ENCODE data around the gene ECEL1.

Gene ECEL1

DNA sequence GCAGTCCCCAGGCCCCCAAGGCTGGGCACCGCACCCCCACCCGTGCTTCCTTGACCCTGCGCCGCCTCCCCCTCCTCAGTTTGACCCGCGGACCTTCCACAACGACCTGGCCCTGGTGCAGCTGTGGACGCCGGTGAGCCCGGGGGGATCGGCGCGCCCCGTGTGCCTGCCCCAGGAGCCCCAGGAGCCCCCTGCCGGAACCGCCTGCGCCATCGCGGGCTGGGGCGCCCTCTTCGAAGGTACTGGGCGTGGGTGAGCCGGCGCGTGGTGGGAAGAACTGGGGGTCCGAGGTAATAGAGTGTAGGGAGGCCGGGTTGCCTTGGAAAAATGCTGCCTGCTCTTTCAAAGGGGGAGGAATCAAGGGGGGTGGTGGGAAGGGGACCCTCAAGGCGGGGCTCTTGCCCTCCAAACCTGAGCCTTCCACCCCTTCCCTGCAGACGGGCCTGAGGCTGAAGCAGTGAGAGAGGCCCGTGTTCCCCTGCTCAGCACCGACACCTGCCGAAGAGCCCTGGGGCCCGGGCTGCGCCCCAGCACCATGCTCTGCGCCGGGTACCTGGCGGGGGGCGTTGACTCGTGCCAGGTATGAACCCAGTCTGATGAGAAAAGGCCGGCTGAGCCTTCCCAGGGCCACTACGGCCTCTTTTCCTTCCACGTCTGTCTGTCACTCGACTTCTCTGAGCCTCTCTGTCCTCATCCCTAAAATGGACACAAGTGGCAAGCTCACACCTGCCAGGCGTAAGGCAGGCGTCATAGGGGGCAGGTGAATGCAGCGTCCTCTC is 35.2 kb upstream of the ECEL1 start:
- DNase-seq = no peak

- peak; percentile 13 for DNase-seq
Observed at GRCh38 chr2:232521959-232522622, 34.5 kb upstream of the ECEL1 start.

DNA sequence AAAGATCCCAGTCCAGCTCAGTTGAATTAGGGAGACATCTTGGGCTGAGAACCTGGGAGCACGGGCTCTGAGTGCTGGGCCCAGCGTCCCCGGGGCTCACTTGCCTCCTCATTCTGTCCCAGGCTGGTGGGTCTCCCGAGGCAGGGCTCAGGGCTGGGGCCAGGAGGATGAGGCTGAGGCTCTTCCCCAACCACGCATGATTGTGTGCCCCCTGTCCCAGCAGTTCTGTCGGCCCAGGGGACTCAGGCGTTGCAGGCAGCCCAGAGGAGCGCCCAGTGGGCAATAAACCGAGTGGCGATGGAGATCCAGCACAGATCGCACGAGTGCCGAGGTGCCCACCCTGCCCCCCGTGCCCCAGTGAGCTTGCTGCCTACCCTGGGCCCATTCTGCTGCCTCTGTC is 33.5 kb upstream of the ECEL1 start:
- DNase-seq = no peak

DNA sequence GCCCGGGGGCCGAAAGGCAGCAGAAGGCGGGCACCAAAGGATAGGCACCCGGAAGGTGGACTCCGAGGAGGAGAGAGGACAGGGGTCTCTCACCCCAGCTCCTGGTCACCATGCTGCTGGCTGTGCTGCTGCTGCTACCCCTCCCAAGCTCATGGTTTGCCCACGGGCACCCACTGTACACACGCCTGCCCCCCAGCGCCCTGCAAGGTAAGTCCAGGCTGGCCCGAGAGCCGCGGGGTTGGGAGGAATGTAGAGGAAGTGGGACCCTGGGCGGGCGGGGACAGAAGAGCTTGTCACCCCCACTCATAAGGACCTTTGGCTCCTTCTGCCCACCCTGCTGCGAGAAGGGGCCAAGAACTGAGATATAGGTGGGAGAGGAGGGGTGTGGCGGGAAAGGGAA is 32.9 kb upstream of the ECEL1 start:
- no peak for DNase-seq

DNA sequence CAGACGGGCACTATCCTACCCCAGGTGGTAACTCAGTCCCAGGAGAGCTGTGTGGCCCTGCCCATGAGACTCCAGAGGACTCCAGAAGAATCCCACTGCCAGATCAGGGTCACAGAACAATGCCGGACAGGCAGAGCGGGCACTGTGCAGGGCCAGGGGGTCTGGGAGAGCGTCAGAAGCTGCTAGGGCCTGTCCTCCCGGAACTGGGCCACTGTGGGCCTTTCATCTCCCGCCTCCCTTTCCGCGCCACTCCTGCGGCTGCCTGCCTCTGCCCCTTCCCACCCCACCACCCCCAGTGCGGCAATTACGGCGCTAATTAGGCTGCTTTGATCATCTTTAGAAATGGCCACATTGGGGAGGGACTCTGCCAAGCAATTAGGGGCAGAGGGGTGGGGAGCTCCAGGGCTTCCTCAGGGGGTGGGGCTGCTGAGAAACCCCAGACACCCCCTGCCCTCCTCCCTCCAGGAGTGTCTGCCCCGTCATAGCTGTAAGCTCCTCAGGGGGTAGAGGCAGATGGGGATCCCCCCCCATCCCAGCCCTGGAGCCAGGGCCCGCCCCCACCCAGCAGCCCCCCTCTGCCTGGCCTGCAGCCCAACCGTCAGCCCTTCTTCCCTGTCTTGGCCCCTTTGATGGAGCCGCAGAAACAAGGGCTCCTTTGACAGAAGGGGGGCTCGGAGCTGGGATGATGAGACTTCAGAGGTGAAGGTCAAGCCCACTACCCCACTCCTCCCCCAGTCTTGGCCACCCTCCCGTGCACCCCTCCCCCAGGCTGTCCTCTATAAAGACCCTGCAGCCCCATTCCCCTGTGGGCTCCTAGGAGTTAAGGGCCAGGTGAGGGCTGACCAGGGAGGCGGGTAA is 32.2 kb upstream of the ECEL1 start, which contains the start of gene PRSS56:
Gene PRSS56, plus strand, starts transcription at position 808 of the 858 bp plus-strand sequence. CDS start 211 bp downstream, outside the sequence.
- DNase-seq = no peak

GRCh38 chr2:232518844-232519243 is 31.2 kb upstream of the ECEL1 start:
- DNase-seq = no peak

DNA sequence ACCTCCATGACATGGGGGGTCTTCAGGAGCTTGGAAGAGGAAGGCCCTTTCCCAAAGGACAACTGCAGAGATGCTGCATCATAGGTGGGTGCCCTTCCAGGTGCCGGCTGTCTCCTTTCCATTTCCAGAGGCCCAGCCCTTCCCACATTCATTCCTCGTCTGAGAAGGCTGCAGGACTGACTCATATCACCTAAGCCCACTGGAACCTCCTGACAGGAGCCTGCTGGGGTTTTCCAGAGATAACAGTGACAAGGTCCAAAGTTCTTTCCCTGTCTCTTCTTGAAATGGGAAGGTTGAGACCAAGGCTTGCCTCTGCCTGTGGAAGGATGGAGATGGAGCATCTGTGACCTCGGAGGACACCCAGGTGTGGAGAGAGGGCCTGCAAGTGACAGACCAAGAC is 28.9 kb upstream of the ECEL1 start:
- no peak for DNase-seq

DNA sequence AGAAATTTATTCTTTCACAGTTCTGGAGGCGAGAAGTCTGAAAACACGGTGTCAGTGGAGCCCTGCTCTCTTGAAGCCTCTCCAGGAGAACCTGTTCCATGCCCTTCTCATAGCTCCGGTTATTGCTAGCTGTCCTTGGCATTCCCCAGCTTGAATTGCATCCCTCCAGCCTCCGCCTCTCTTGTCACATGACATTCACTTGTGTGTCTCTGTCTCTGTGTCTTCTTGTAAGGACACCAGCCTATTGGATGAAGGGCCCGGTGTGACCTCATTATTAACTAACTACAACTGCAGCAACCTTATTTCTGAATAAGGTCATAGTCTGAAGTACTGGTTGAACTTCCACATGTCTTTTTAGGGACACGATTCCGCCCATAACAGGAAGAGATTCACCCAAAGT is 28.0 kb upstream of the ECEL1 start:
- DNase-seq = no peak

DNA sequence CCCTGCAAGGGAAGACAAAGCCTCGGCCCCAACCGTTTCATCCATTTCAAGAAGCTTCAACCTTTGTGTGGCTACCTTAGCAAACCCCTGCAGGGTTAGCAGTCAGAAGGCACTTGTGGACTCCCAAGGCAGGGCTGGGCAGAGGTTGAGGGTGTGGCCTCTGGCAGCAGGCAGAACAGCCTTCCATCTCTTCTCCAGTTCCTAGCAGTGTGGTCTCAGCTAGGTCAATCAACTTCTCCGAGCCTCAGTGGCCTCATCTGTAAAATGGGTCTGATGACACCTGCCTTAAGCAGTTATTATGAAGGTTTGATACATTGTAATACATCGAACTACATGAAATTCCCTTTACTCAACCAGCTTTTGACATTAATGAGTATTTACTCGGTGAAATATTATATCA is 25.7 kb upstream of the ECEL1 start:
- DNase-seq = no peak

- DNase-seq = no peak
Observed at GRCh38 chr2:232512602-232513001, 25.0 kb upstream of the ECEL1 start.

DNA sequence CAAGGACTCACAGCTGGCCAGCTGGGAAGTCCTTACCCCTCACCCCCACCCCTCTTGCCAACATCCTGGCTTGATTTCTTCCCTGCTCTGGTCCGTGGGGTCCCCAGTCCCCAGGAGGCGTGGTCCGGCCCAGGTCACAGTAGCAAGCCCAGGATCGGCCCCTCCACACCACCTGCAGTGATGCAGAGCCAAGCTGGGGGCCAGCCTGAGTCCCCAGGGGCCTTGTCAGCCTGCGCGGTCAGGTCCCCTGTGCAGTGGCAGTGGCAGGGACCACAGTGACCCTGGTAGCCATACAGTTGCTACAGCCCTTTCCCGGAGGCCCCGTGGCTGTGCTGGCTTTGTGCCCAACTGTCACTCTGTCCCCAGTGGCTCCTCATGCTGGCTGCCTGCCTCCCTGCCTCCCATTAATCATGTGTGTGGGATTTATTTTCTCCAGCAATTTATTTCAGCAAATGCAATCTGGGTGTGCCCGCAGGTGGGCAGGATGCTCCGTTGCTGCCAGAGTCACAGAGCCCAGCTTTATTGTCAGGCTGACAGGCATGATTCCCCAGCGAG is 23.8 kb upstream of the ECEL1 start:
- DNase-seq = no peak

- no peak for DNase-seq
Observed at GRCh38 chr2:232508251-232508650, 20.6 kb upstream of the ECEL1 start.

DNA sequence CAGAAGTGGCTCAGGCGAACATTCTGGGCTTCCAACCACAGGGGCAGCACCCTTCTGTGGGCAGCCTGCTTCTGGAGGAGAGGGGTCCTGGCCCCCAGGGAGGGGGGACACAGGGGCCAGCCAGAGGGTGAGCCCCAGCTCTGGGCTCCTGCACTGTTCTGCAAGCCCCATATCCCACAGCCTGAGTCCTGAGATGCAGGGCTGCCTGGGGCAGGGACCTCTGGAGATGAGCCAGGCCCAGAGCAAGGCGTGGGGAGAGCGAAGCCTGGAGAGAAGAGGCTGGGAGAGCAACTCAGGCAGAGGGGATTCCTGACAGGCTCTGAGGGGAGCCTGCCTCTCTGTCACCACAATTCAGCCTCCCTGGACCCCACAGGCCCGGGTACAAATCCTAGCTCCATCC is 19.1 kb upstream of the ECEL1 start:
- DNase-seq = no peak

- no peak for DNase-seq
Observed at GRCh38 chr2:232505856-232506255, 18.2 kb upstream of the ECEL1 start.

DNA sequence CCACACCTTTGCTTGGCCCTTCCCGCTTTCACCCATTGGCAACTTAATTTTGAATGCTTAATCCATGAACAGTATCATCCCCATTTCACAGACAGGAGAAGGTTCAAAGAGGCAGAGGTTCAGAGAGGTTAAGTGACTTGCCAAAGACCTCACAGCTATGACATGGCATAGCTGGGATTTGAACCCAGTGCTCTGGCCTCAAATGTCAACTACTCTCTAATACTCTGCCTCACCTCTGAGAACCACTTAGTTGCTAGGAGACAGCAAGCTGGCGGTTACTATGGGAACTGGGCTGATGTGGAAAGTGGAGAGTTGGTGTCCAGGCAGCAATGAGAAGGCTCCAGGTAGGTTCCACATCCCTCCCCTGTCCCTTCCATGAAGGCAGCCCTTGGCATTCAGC is 16.8 kb upstream of the ECEL1 start:
- no peak for DNase-seq

GRCh38 chr2:232503809-232504323 is 16.2 kb upstream of the ECEL1 start:
- no peak for DNase-seq

GRCh38 chr2:232502911-232503808 is 15.5 kb upstream of the ECEL1 start:
- no peak for DNase-seq

- DNase-seq = no peak
Observed at GRCh38 chr2:232502511-232502910, 14.9 kb upstream of the ECEL1 start.

DNA sequence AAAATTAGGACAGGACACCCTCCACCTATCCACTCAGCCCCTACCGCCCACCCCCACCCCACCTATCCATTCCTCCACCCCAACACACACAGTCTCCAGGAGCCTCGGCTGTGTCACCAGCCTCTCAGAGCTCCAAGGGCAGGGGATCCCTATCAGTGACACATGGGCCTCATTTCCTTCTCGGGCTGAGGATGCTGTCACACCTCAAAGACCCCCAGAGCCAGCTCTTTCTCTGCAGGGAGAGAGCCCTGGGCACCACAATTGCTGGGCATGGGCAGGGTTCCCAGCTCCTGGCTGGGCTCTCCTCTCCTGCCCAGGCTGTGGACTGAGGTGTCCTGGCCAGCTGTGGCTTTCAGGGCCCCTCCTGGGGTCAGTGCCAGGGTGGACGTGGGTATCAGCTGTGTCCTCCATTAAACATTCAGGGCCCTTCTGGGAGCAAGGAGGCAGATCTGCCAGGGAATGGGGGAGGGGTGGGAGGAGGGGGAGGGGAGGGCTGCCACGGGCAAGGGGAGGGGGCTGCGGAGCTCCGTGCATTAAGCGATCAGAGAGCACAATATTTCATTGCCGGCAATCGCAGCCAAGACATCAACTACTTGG is 14.3 kb upstream of the ECEL1 start:
- no peak for DNase-seq

GRCh38 chr2:232501331-232501771 is 13.7 kb upstream of the ECEL1 start:
- no peak for DNase-seq

- no peak for DNase-seq
Observed at GRCh38 chr2:232498452-232498851, 10.8 kb upstream of the ECEL1 start.
